Mesenchymal stem cell (in vitro differentiated cells and primary cell): Measurements from ENCODE around the gene ANKRD33.

Source experiments
- DNase-seq: peaks from one replicate; pipeline ENCODE4 v3.0.0-alpha.2; 2013
- H2AFZ ChIP-seq: one replicate; pipeline ENCODE4 v1.6.1; 2013; ENCODE audit warnings: low read depth, mild to moderate bottlenecking, control low read depth, inconsistent platforms, low read length, moderate library complexity
- H2AK5ac ChIP-seq: 2 replicates; pipeline ENCODE4 v1.6.1; 2013; ENCODE audit warnings: low read length, moderate library complexity, mild to moderate bottlenecking, inconsistent platforms; ENCODE audit not compliant: severe bottlenecking
- H2BK120ac ChIP-seq: one replicate; pipeline ENCODE4 v1.6.1; 2013; ENCODE audit warnings: low read depth, mild to moderate bottlenecking, inconsistent platforms, low read length, moderate library complexity
- H2BK12ac ChIP-seq, 2 experiments: one replicate each; pipeline ENCODE4 v1.6.1; 2013; ENCODE audit warnings: inconsistent platforms in 2 of 2, low read length in 2 of 2, mild to moderate bottlenecking in 2 of 2, moderate library complexity in 2 of 2, control low read depth in 1 of 2
- H2BK15ac ChIP-seq: one replicate; pipeline ENCODE4 v1.6.1; 2013; ENCODE audit warnings: mild to moderate bottlenecking, low read depth, inconsistent platforms; ENCODE audit not compliant: poor library complexity, severe bottlenecking
- H2BK5ac ChIP-seq: 2 replicates; pipeline ENCODE4 v1.6.1; 2013; ENCODE audit warnings: low read depth, mild to moderate bottlenecking, low read length, control low read depth, inconsistent platforms; ENCODE audit not compliant: poor library complexity, severe bottlenecking
- H3K14ac ChIP-seq, 2 experiments: one replicate each; pipeline ENCODE4 v1.6.1; 2013; ENCODE audit warnings: inconsistent platforms in 2 of 2, low read length in 2 of 2, control low read depth in 1 of 2, mild to moderate bottlenecking in 1 of 2, moderate library complexity in 1 of 2
- H3K18ac ChIP-seq, 2 experiments: one replicate each; pipeline ENCODE4 v1.6.1; 2013; ENCODE audit warnings: inconsistent platforms in 2 of 2, low read length in 2 of 2, control low read depth in 1 of 2, low read depth in 1 of 2, mild to moderate bottlenecking in 1 of 2
- H3K23ac ChIP-seq, 2 experiments: one replicate each; pipeline ENCODE4 v1.6.1; 2013; ENCODE audit warnings: inconsistent platforms in 2 of 2, low read length in 2 of 2, mild to moderate bottlenecking in 2 of 2, moderate library complexity in 2 of 2, control low read depth in 1 of 2
- H3K27ac ChIP-seq: 2 replicates; pipeline ENCODE4 v1.5.1; 2013; ENCODE audit warnings: mild to moderate bottlenecking, moderate library complexity, low read length, control low read depth, inconsistent platforms; ENCODE audit not compliant: poor library complexity, severe bottlenecking
- H3K27me3 ChIP-seq, 2 experiments: 2 replicates each; pipeline versions ENCODE4 v1.6.1 to v1.7.0; 2013; ENCODE audit warnings: low read length in 2 of 2, mild to moderate bottlenecking in 2 of 2, moderate library complexity in 2 of 2, control low read depth in 1 of 2, inconsistent platforms in 1 of 2; ENCODE audit not compliant: control insufficient read depth in 1 of 2, insufficient read depth in 1 of 2
- H3K36me3 ChIP-seq, 2 experiments: 2 replicates each; pipeline versions ENCODE4 v1.6.1 to v1.7.0; 2013; ENCODE audit warnings: low read length in 2 of 2, control low read depth in 1 of 2, inconsistent platforms in 1 of 2, low read depth in 1 of 2, mild to moderate bottlenecking in 1 of 2; ENCODE audit not compliant: insufficient read depth in 2 of 2, control insufficient read depth in 1 of 2
- H3K4ac ChIP-seq, 2 experiments: one replicate each; pipeline ENCODE4 v1.6.1; 2013; ENCODE audit warnings: inconsistent platforms in 2 of 2, low read length in 2 of 2, mild to moderate bottlenecking in 2 of 2, moderate library complexity in 2 of 2, control low read depth in 1 of 2, low read depth in 1 of 2
- H3K4me1 ChIP-seq: 2 replicates; pipeline ENCODE4 v1.6.1; 2013; ENCODE audit warnings: low read depth, low read length, control low read depth; ENCODE audit not compliant: control insufficient read depth, insufficient read depth
- H3K4me2 ChIP-seq: 2 replicates; pipeline ENCODE4 v1.6.1; 2013; ENCODE audit warnings: low read length, mild to moderate bottlenecking, inconsistent platforms; ENCODE audit not compliant: poor library complexity, severe bottlenecking
- H3K4me3 ChIP-seq, 2 experiments: 2 replicates each; pipeline versions ENCODE4 v1.5.1 to v1.7.0; 2013; ENCODE audit warnings: low read length in 2 of 2, mild to moderate bottlenecking in 2 of 2, control low read depth in 1 of 2, low read depth in 1 of 2; ENCODE audit not compliant: insufficient read depth in 1 of 2
- H3K79me1 ChIP-seq: replicated peaks from 2 replicates; pipeline ENCODE4 v1.6.1; 2013; ENCODE audit warnings: mild to moderate bottlenecking, control low read depth, low read length, inconsistent platforms; ENCODE audit not compliant: poor library complexity, severe bottlenecking
- H3K9ac ChIP-seq: 2 replicates; pipeline ENCODE4 v1.7.0; 2013; ENCODE audit warnings: mild to moderate bottlenecking, low read length, moderate library complexity
- H3K9me3 ChIP-seq: 2 replicates; pipeline ENCODE4 v1.7.0; 2013; ENCODE audit warnings: mild to moderate bottlenecking, low read length; ENCODE audit not compliant: control insufficient read depth
- H4K8ac ChIP-seq: one replicate; pipeline ENCODE4 v1.6.1; 2013; ENCODE audit warnings: inconsistent platforms, mild to moderate bottlenecking, low read length, moderate library complexity
- H4K91ac ChIP-seq: one replicate; pipeline ENCODE4 v1.6.1; 2013; ENCODE audit warnings: mild to moderate bottlenecking, low read length, inconsistent platforms
- WGBS: methylation state at CpG from one replicate; pipeline ENCODE4 v1.1.7; 2013; ENCODE audit warnings: mixed read lengths; 5-methylcytosine and 5-hydroxymethylcytosine counted together

ANKRD33 gene

DNA sequence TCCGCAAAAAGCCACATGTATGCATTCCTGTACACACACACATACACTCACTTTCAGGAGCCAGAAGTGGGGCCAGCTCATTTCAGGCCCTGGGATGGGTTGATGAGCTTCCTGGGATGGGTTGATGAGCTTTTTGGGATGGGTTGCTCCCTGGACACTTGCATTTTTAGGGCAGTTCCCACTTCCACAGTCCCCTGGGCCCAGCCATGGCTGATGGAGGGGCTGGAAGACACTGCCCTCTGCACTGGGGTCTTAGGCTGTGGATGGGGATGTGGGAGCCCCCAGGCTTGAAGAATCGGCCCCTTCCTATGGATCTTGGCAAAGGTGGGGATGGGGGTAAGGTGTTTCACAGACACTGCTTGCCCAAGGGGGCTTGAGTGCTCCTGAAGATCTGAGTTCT is 32.1 kb downstream of the ANKRD33 start:
- no peak overlapping the region for H2BK120ac ChIP-seq
- peaks cover 5% of the 10 kb centered on the region for H3K4me1 ChIP-seq
- H3K36me3 ChIP-seq: peaks cover 0 to 62% of the 10 kb centered on the region in 2 experiments
- H3K18ac ChIP-seq: no peak overlapping the region
- H2BK5ac ChIP-seq: no peak overlapping the region
- H2BK15ac ChIP-seq: no peak overlapping the region
- no peak overlapping the region for H3K4me2 ChIP-seq
- H3K4me3 ChIP-seq: no peak overlapping the region
- H2AFZ ChIP-seq: no peak overlapping the region
- no peak overlapping the region for H3K4ac ChIP-seq
- H3K27ac ChIP-seq: no peak overlapping the region
- H2AK5ac ChIP-seq: no peak overlapping the region
- no peaks in the 10 kb centered on the region for H3K79me1 ChIP-seq
- H2BK12ac ChIP-seq: no peak overlapping the region
- H3K9me3 ChIP-seq: no peaks in the 10 kb centered on the region
- no peak overlapping the region for H3K23ac ChIP-seq
- DNase-seq: no peak
- H4K91ac ChIP-seq: no peak overlapping the region
- 86% methylated on average over 1 of the region's 2 CpGs for WGBS
- no peak overlapping the region for H4K8ac ChIP-seq
- H3K27me3 ChIP-seq: peaks cover 0 to 5% of the 10 kb centered on the region in 2 experiments
- no peak overlapping the region for H3K14ac ChIP-seq
- H3K9ac ChIP-seq: no peak overlapping the region

- Histone ChIP-seq H3K9me3 (no peaks in the 10 kb centered on the region), H3K14ac (no peak overlapping the region), H4K8ac (no peak overlapping the region), H3K36me3 (peaks cover 0 to 50% of the 10 kb centered on the region in 2 experiments), H2BK5ac (no peak overlapping the region), H3K27ac (no peak overlapping the region), H3K9ac (peak overlapping the region; percentile 23), H3K18ac (peak overlapping the region in 1 of 2 experiments; percentile 33), H3K4me3 (no peak overlapping the region), H3K4ac (no peak overlapping the region), H3K79me1 (no peaks in the 10 kb centered on the region), H2AFZ (no peak overlapping the region), H2AK5ac (no peak overlapping the region), H3K4me2 (no peak overlapping the region), H3K23ac (no peak overlapping the region), H4K91ac (peak overlapping the region; percentile 30), H2BK120ac (no peak overlapping the region), H2BK15ac (no peak overlapping the region), H3K27me3 (peaks cover 0 to 5% of the 10 kb centered on the region in 2 experiments), H2BK12ac (no peak overlapping the region), H3K4me1 (peaks cover 5% of the 10 kb centered on the region)
- WGBS: 63% methylated on average over 6 of the region's 7 CpGs
- DNase-seq: no peak
These were observed 33.3 kb downstream of the ANKRD33 start for GRCh38 chr12:51921017-51921725.

DNA sequence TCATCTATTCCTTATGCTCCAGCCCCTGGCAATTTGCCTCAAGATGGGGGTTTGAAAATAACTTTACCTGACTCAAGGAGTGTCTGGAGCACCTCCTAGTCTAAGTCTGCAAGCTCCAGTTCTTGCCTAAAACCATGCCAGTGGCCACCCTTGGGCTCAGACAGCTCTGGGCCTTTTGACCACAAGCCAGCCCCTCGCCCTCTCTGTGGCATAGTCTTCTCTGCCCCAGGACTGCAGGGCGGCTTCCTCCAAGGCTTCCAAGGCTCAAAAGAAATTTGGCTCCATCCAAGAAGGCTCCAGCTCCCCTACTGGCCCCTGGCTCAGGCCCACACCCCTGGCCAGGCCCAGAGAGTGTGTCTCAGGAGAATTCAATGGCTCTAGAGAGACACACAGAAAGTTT is 34.2 kb downstream of the ANKRD33 start:
- peak overlapping the region in 1 of 2 experiments; percentile 11 for H2BK12ac ChIP-seq
- H3K9ac ChIP-seq: peak overlapping the region; percentile 81
- peak overlapping the region; percentile 70 for H4K8ac ChIP-seq
- no peak overlapping the region for H2BK15ac ChIP-seq
- H3K36me3 ChIP-seq: peaks cover 0 to 43% of the 10 kb centered on the region in 2 experiments
- peak overlapping the region; percentile 57 for H4K91ac ChIP-seq
- no peaks in the 10 kb centered on the region for H3K9me3 ChIP-seq
- 100% methylated on average over 2 of the region's 2 CpGs for WGBS
- no peak overlapping the region for H3K4me2 ChIP-seq
- DNase-seq: no peak
- H3K27me3 ChIP-seq: peaks cover 0 to 5% of the 10 kb centered on the region in 2 experiments
- H3K4ac ChIP-seq: peak overlapping the region in 1 of 2 experiments; percentile 21
- H3K27ac ChIP-seq: no peak overlapping the region
- H2BK5ac ChIP-seq: no peak overlapping the region
- H3K4me1 ChIP-seq: peaks cover 5% of the 10 kb centered on the region
- H3K23ac ChIP-seq: no peak overlapping the region
- no peak overlapping the region for H3K14ac ChIP-seq
- no peak overlapping the region for H3K4me3 ChIP-seq
- H3K18ac ChIP-seq: peak overlapping the region in 1 of 2 experiments; percentile 46
- no peak overlapping the region for H2BK120ac ChIP-seq
- H2AK5ac ChIP-seq: no peak overlapping the region
- no peak overlapping the region for H2AFZ ChIP-seq
- no peaks in the 10 kb centered on the region for H3K79me1 ChIP-seq

DNA sequence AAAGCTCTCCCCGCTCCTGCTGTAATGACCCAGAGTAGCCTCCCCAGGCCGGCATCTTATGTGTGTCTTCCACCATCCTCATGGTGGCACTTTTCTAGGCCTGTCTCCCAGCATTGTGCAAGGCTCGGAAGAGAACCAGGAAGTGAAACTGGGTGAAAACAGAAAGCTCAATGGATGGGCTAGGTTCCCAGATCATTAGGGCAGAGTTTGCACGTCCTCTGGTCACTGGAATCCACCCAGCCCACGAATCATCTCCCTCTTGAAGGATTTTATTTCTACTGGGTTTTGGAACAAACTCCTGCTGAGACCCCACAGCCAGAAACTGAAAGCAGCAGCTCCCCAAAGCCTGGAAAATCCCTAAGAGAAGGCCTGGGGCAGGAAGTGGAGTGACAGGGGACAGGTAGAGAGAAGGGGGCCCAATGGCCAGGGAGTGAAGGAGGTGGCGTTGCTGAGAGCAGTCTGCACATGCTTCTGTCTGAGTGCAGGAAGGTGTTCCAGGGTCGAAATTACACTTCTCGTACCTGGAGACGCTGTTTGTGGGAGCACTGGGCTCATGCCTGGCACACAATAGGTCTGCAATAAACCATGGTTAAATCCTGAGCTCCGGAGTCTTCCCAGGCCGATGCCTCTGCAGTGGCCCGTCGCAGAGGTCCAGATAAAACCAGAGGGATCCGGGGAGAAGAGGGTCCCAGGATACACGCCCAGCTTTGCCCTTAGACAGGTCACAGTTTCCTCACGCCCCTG is 35.0 kb downstream of the ANKRD33 start:
- Histone ChIP-seq H3K4me1 (peaks cover 5% of the 10 kb centered on the region), H2AFZ (peak overlapping the region; percentile 18), H3K27ac (no peak overlapping the region), H4K8ac (peak overlapping the region; percentile 89), H2BK12ac (peak overlapping the region; percentile 24 to 75), H2AK5ac (no peak overlapping the region), H3K4me3 (peak overlapping the region; percentile 4 to 66), H3K4me2 (no peak overlapping the region), H2BK15ac (peak overlapping the region; percentile 6), H3K79me1 (no peaks in the 10 kb centered on the region), H3K14ac (peak overlapping the region in 1 of 2 experiments; percentile 74), H2BK5ac (no peak overlapping the region), H3K36me3 (peaks cover 0 to 35% of the 10 kb centered on the region in 2 experiments), H3K9me3 (no peaks in the 10 kb centered on the region), H3K4ac (peak overlapping the region; percentile 40 to 41), H4K91ac (peak overlapping the region; percentile 84), H2BK120ac (peak overlapping the region; percentile 51), H3K27me3 (peaks cover 0 to 5% of the 10 kb centered on the region in 2 experiments), H3K18ac (peak overlapping the region; percentile 46 to 91), H3K23ac (no peak overlapping the region), H3K9ac (peak overlapping the region; percentile 81)
- DNase-seq: peak; percentile 85
- 61% methylated on average over 16 of the region's 16 CpGs for whole genome bisulfite sequencing
